ENCODE measurements around the gene TLE5.

TLE5 gene

DNA sequence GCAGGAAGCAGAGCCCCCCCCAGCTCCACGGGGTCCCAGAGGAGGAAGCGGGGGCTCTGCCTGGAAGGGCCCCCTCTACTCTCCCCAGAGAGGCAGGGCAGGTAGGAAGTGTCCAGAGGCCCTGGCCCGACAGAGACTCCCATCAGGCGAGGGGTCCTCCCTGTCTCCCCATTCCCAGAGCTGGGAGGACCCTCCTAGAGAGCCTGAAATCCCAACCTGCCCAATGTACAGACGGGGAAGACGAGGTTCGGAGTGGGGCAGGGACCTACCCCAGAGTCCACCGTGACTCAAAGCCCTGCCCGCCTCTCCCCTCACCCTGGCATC, 34.4 kb downstream of the TLE5 start:
- TF ChIP-seq, protein P1, sequence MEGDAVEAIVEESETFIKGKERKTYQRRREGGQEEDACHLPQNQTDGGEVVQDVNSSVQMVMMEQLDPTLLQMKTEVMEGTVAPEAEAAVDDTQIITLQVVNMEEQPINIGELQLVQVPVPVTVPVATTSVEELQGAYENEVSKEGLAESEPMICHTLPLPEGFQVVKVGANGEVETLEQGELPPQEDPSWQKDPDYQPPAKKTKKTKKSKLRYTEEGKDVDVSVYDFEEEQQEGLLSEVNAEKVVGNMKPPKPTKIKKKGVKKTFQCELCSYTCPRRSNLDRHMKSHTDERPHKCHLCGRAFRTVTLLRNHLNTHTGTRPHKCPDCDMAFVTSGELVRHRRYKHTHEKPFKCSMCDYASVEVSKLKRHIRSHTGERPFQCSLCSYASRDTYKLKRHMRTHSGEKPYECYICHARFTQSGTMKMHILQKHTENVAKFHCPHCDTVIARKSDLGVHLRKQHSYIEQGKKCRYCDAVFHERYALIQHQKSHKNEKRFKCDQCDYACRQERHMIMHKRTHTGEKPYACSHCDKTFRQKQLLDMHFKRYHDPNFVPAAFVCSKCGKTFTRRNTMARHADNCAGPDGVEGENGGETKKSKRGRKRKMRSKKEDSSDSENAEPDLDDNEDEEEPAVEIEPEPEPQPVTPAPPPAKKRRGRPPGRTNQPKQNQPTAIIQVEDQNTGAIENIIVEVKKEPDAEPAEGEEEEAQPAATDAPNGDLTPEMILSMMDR (conservative IDR thresholded peaks at IDR 0.05; ENCODE audit: low read length) = no peak
- DNase-seq (ENCODE audit: low read depth) = no peak
- H3K4me3 ChIP-seq (ENCODE audit: low read length) = no peak overlapping the region

DNA sequence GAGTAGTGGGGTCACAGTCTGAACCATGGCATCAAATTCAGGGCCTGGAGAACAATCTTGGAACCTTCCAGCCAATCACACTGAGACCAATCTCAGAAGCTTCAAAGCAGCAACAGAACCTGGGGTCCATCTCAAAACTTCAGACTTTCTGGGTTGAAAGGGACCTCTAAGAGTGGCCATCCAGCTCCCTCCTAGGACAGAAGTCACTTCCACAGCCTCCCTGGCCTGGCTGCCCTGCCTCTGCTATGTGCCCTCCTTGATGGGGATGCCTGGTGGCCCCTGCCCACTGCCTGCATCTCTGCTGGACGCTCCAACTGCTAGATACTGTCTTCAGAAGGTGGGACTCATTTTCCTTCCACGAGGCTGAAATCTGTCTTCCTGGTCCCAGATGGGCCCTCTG, 35.0 kb downstream of the TLE5 start:
- H3K4me3 ChIP-seq (ENCODE audit: low read length) = no peak overlapping the region
- no peak for DNase-seq (ENCODE audit: low read depth)
- TF ChIP-seq, protein P1 (conservative IDR thresholded peaks at IDR 0.05; ENCODE audit: low read length) = no peak

DNA sequence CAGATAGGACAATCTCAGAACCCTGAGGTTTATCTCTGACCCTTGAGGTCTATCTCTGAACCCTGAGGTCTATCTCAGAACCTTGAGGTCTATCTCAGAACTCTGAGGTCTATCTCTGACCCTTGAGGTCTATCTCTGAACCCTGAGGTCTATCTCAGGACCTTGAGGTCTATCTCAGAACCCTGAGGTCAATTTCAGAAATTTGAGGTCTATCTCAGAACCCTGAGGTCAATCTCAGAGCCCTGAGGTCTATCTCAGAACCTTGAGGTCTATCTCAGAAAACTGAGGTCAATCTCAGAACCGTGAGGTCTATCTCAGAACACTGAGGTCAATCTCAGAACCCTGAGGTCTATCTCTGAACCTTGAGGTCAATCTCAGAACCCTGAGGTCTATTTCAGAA, 35.5 kb downstream of the TLE5 start:
- DNase-seq (ENCODE audit: low read depth) = no peak
- TF ChIP-seq, protein P1 (conservative IDR thresholded peaks at IDR 0.05; ENCODE audit: low read length) = no peak
- H3K4me3 ChIP-seq (ENCODE audit: low read length) = no peak overlapping the region

DNA sequence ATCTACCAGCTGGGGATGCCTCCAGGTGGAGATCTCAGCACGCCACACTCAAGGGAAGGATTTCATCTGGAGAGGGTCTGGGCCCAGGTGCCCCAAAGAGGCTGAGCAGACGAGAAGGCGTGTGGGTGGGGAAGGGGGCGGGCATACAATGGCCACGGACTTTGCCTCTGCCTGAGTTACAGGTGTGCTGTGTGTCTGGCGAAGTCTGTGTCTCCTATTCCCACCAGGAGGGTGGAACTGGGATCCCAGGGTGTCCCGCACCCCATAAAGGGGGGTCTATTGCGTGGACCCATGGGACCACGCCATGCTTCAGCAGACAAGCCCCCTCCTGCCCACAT, 36.8 kb downstream of the TLE5 start:
- TF ChIP-seq, protein P1 (conservative IDR thresholded peaks at IDR 0.05; ENCODE audit: low read length) = no peak
- no peak for DNase-seq (ENCODE audit: low read depth)
- no peak overlapping the region for H3K4me3 ChIP-seq (ENCODE audit: low read length)

DNA sequence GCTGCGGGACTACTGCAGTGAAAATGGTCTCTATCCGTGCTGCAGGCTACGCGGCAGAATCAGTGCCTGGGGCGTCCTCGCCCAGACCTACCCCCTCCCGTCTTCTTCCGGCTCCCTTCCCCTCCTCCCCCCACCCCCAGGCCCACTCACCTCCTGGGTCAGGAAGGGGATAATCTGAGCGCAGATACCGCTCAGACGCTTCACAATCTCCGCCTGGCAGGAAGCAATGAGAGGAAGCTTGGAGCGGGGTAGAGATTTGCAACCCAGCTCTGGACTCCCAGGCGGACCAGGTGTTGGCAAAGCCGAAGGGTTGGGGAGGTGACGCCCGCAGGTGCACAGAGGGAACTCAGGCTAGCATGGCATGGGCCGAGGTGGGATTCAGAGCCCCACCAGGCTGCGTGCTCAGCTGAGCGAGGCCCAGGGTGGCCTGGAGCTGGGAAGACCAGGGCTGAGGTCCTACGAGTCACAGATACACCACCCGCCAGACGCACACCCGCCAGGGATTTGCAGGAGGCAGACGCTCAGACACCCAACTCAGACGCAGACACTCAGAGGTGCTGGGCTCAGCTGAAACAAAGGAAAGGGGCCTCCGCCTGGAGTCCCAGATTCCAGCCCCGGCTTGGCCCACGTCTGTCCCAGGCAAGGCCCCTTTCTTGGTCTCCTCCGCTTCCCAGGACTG, 37.3 kb downstream of the TLE5 start:
- DNase-seq (ENCODE audit: low read depth) = no peak
- TF ChIP-seq, protein P1 (conservative IDR thresholded peaks at IDR 0.05; ENCODE audit: low read length) = no peak
- no peak overlapping the region for H3K4me3 ChIP-seq (ENCODE audit: low read length)

DNA sequence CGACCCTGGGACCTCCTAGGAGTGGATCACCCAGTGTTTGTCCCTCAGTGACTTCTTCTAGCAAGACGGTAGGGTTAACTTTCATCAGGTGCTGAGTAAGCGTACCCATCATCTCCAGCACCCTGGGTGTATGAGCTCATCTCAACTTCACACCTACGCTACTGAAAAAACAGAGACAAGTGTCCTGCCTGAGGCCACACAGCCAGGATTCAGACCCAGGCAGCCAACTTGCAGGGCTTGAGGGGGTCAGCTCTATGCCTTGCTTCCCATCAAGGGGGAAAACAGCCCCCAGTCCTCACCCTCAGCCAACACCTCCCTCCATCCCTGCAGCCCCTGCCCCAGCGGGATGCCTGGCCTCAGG, 37.8 kb downstream of the TLE5 start:
- H3K4me3 ChIP-seq (ENCODE audit: low read length) = no peak overlapping the region
- no peak for DNase-seq (ENCODE audit: low read depth)
- TF ChIP-seq, protein P1 (conservative IDR thresholded peaks at IDR 0.05; ENCODE audit: low read length) = no peak

DNA sequence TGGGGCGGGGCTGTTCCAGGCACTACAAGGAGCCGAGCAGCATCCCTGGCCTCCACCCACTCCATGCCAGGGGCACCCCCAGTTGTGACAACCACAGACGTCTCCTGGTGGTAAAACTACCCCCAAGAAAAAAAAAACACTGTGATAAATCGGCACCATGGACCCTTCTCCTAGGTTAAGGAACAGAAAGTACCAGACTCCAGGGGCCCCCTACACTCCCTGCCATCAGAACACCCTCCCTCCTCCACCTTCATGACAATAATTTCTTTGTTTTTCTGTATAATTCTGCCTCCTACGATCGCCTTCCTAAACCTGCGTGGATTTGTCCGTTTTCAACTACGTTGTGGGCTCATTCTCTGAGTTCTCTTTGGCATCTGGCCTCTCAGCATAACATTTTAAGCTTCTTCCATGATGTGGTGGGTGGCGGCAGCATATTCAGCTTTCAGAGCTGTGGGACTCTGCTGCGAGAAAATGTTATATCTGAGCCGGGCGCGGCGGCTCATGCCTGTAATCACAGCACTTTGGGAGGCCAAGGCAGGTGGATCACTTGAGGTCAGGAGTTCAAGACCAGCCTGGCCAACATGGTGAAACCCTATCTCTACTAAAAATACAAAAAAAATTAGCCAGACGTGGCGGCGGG, 41.9 kb downstream of the TLE5 start:
- no peak overlapping the region for H3K4me3 ChIP-seq (ENCODE audit: low read length)
- TF ChIP-seq, protein P1 (conservative IDR thresholded peaks at IDR 0.05; ENCODE audit: low read length) = no peak
- DNase-seq (ENCODE audit: low read depth) = no peak

Data from AG10803 (cell line).